Measurements from ENCODE around the gene RHOT2. TPM values are rescaled to one million over a fixed set of nuclear protein-coding genes. Genes with fewer than 3 reads are reported as not detected.
"Not testable (repeated sequence)": the region's sequence is repeated elsewhere in the genome, so short reads cannot be mapped to it uniquely, and the experiment has no call there.

Gene RHOT2
- total and polyA plus RNA-seq, 7 experiments from 2014 or later, result 32.7 to 232 (median 177) TPM

DNA sequence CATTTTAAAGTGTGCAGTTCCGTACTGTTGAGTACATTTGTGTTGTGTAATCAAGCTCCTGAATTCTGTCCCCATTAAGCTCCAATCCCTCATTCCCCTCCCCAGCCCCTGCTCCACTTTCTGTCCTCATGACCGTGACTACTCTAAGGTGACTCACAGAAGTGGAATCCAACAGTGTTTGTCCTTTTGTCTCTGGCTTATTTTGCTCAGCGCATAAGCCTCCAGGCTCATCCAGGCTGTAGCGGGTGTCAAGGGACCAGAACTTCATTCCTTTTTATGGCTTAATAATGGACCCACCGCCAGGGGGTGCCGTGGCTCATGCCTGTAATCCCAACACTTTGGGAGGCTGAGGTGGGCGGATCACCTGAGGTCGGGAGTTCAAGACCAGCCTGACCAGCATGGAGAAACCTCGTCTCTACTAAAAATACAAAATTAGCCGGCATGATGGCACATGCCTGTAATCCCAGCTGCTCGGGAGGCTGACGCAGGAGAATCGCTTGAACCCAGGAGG lies 44.9 kb downstream of the RHOT2 start:
- H3K36me3 Mint-ChIP-seq; H3K9me3 ChIP-seq (ENCODE audit: control insufficient read depth in 2 of 3, low read length in 3 of 3); H3K4me1 Mint-ChIP-seq; H3K4me3 ChIP-seq (ENCODE audit: low read length); H3K36me3 ChIP-seq (ENCODE audit: control insufficient read depth in 2 of 3, insufficient read depth in 3 of 3, low read length in 3 of 3); H3K9me3 Mint-ChIP-seq; H3K27ac ChIP-seq (ENCODE audit: low read depth, low read length); H3K4me1 ChIP-seq (ENCODE audit: control insufficient read depth in 2 of 2, insufficient read depth in 2 of 2, low read length in 2 of 2); H3K27me3 ChIP-seq (ENCODE audit: control insufficient read depth in 2 of 2, insufficient read depth in 2 of 2, low read length in 2 of 2); ATAC-seq: not testable (repeated sequence)
- intact Hi-C loops (cut with micrococcal nuclease), result loop anchor here in 1 of 2 donors (10.0 kb wide), 1 partner anchor 262 kb away; the partner anchor contains the start of gene LMF1
- peak overlapping the region in 2 of 10 donors; percentile 21 to 25 for H3K4me3 Mint-ChIP-seq
- peak in 1 of 9 donors; percentile 62 for DNase-seq
- peaks cover 11 to 36% (median 19%) of the 10 kb centered on the region in 5 donors for H3K27me3 Mint-ChIP-seq
- CTCF ChIA-PET, result interaction anchor here (0.6 to 2.4 kb wide), 17 partner anchors 8 to 73 kb away, joined by 3 to 24 read pairs (median 6); partner anchors contain the start of genes ANTKMT and CIAO3
- POLR2A ChIA-PET, result interaction anchor here (0.8 to 1.4 kb wide), 4 partner anchors 16 to 73 kb away, joined by 3 read pairs; partner anchors contain the start of gene CIAO3
- peak overlapping the region in 2 of 9 donors; percentile 18 to 24 for H3K27ac Mint-ChIP-seq

DNA sequence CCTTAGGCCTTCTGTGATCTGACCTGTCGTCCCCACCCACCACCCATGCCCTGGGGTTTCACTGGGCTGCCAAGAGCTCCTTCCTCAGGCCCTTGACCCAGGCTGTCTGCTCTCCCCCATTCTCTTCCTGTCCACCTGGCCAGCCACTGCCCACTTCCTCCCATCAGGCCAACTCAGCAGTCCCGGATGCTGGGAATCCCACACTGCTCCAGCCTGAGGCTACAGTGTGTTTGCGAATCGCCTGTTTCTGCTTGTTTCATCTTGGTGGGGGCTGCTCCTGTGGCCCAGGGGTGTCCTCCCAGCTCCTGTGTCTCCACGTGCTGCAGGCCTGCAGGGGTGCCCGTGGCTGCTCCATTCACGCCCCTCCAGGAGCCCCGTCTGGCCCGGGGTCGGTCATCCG lies 46.1 kb downstream of the RHOT2 start:
- Histone ChIP-seq H3K36me3 (ENCODE audit: control insufficient read depth in 2 of 3, insufficient read depth in 3 of 3, low read length in 3 of 3) (no peaks in the 10 kb centered on the region), H3K9me3 (ENCODE audit: control insufficient read depth in 2 of 3, low read length in 3 of 3) (no peaks in the 10 kb centered on the region), H3K4me3 (ENCODE audit: low read length) (no peak overlapping the region), H3K27me3 (ENCODE audit: control insufficient read depth in 2 of 2, insufficient read depth in 2 of 2, low read length in 2 of 2) (peaks cover 0 to 4% of the 10 kb centered on the region in 2 donors), H3K4me1 (ENCODE audit: control insufficient read depth in 2 of 2, insufficient read depth in 2 of 2, low read length in 2 of 2) (peaks cover 0 to 4% of the 10 kb centered on the region in 2 donors), H3K27ac (ENCODE audit: low read depth, low read length) (no peak overlapping the region)
- no peaks in the 10 kb centered on the region for H3K36me3 Mint-ChIP-seq
- H3K9me3 Mint-ChIP-seq, result no peaks in the 10 kb centered on the region
- ATAC-seq (no peak), DNase-seq (no peak)
- intact Hi-C loops (cut with micrococcal nuclease), result loop anchor here in 1 of 2 donors (1.0 to 10.0 kb wide), 2 partner anchors 125 to 261 kb away; partner anchors contain the start of gene LMF1
- H3K4me3 Mint-ChIP-seq, result peak overlapping the region in 3 of 10 donors; percentile 13 to 47 (median 26)
- peaks cover 0 to 27% (median 6%) of the 10 kb centered on the region in 5 donors for H3K27me3 Mint-ChIP-seq
- CTCF ChIA-PET, result interaction anchor here (1.1 kb wide), 1 partner anchor 14 kb away, joined by 4 read pairs; no protein-coding TSS in a partner anchor
- peaks cover 0 to 10% (median 8%) of the 10 kb centered on the region in 7 donors for H3K4me1 Mint-ChIP-seq
- H3K27ac Mint-ChIP-seq, result peak overlapping the region in 1 of 9 donors; percentile 11
- POLR2A ChIA-PET, result interaction anchor here (0.7 to 1.7 kb wide), 4 partner anchors 11 to 75 kb away, joined by 3 to 5 read pairs (median 4); partner anchors contain the start of gene CHTF18

GRCh38 chr16:714558-715476 lies 46.9 kb downstream of the RHOT2 start, which contains the start of gene METRN:
TSS of gene METRN (plus strand) at chr16:715118. CDS start at chr16:715290, 172 bp downstream.
- Mint-ChIP-seq H3K4me1 (peaks cover 0 to 17% (median 12%) of the 10 kb centered on the region in 7 donors), H3K36me3 (no peaks in the 10 kb centered on the region), H3K4me3 (peak within 1 kb of the TSS in 9 of 10 donors; percentile 27 to 81 (median 61)), H3K27me3 (peaks cover 0 to 28% (median 5%) of the 10 kb centered on the region in 5 donors), H3K9me3 (no peaks in the 10 kb centered on the region), H3K27ac (peak within 1 kb of the TSS in 1 of 9 donors; percentile 11)
- POLR2A ChIA-PET, result interaction anchor here (0.6 to 1.7 kb wide), 7 partner anchors 19 to 74 kb away, joined by 3 to 7 read pairs (median 4); partner anchors contain the start of genes CHTF18 and WDR24
- H3K4me3 ChIP-seq (ENCODE audit: low read length), result peak within 1 kb of the TSS; percentile 30
- ATAC-seq (peak; percentile 95), DNase-seq (peak; percentile 67 to 97 (median 82))
- peaks cover 0 to 4% of the 10 kb centered on the region in 2 donors for H3K27me3 ChIP-seq (ENCODE audit: control insufficient read depth in 2 of 2, insufficient read depth in 2 of 2, low read length in 2 of 2)
- H3K4me1 ChIP-seq (ENCODE audit: control insufficient read depth in 2 of 2, insufficient read depth in 2 of 2, low read length in 2 of 2), result peaks cover 5 to 7% of the 10 kb centered on the region in 2 donors
- CTCF ChIA-PET, result interaction anchor here (0.7 kb wide), 1 partner anchor 18 kb away, joined by 3 read pairs; no protein-coding TSS in a partner anchor
- H3K9me3 ChIP-seq (ENCODE audit: control insufficient read depth in 2 of 3, low read length in 3 of 3), result no peaks in the 10 kb centered on the region
- intact Hi-C loops (cut with micrococcal nuclease), result loop anchor here in 1 of 2 donors (1.0 to 10.0 kb wide), 4 partner anchors 12 to 260 kb away; partner anchors contain the start of genes HAGHL and LMF1
- H3K36me3 ChIP-seq (ENCODE audit: control insufficient read depth in 2 of 3, insufficient read depth in 3 of 3, low read length in 3 of 3), result no peaks in the 10 kb centered on the region
- no peak within 1 kb of the TSS for H3K27ac ChIP-seq (ENCODE audit: low read depth, low read length)

GRCh38 chr16:715477-716199 lies 47.7 kb downstream of the RHOT2 start:
- peak; percentile 2 for ATAC-seq
- DNase-seq, result peak in 1 of 9 donors; percentile 53
- POLR2A ChIA-PET, result interaction anchor here (0.6 to 1.5 kb wide), 8 partner anchors 12 to 1499 kb away, joined by 3 to 7 read pairs (median 3); partner anchors contain the start of genes CIAO3, HAGHL, PGP and WDR24
- Mint-ChIP-seq H3K4me3 (peak overlapping the region in 9 of 10 donors; percentile 27 to 81 (median 61)), H3K36me3 (no peaks in the 10 kb centered on the region), H3K27me3 (peaks cover 0 to 31% (median 4%) of the 10 kb centered on the region in 5 donors), H3K4me1 (peaks cover 0 to 24% (median 17%) of the 10 kb centered on the region in 7 donors), H3K27ac (no peak overlapping the region), H3K9me3 (no peaks in the 10 kb centered on the region)
- peaks cover 13% of the 10 kb centered on the region in 2 donors for H3K4me1 ChIP-seq (ENCODE audit: control insufficient read depth in 2 of 2, insufficient read depth in 2 of 2, low read length in 2 of 2)
- intact Hi-C loops (cut with micrococcal nuclease), result loop anchor here in 1 of 2 donors (1.0 to 10.0 kb wide), 3 partner anchors 12 to 259 kb away; partner anchors contain the start of genes HAGHL and LMF1
- no peaks in the 10 kb centered on the region for H3K9me3 ChIP-seq (ENCODE audit: control insufficient read depth in 2 of 3, low read length in 3 of 3)
- H3K36me3 ChIP-seq (ENCODE audit: control insufficient read depth in 2 of 3, insufficient read depth in 3 of 3, low read length in 3 of 3), result no peaks in the 10 kb centered on the region
- peaks cover 0 to 4% of the 10 kb centered on the region in 2 donors for H3K27me3 ChIP-seq (ENCODE audit: control insufficient read depth in 2 of 2, insufficient read depth in 2 of 2, low read length in 2 of 2)
- CTCF ChIA-PET, result interaction anchor here (0.6 to 0.7 kb wide), 2 partner anchors 17 to 21 kb away, joined by 3 read pairs; no protein-coding TSS in a partner anchor
- H3K27ac ChIP-seq (ENCODE audit: low read depth, low read length), result no peak overlapping the region
- peak overlapping the region; percentile 30 for H3K4me3 ChIP-seq (ENCODE audit: low read length)

GRCh38 chr16:716200-716568 lies 48.3 kb downstream of the RHOT2 start:
- Mint-ChIP-seq H3K9me3 (no peaks in the 10 kb centered on the region), H3K36me3 (no peaks in the 10 kb centered on the region), H3K4me1 (peaks cover 0 to 24% (median 17%) of the 10 kb centered on the region in 7 donors), H3K27me3 (peaks cover 0 to 31% (median 4%) of the 10 kb centered on the region in 5 donors), H3K27ac (peak overlapping the region in 1 of 9 donors; percentile 82), H3K4me3 (peak overlapping the region; percentile 27 to 81 (median 56))
- intact Hi-C loops (cut with micrococcal nuclease), result loop anchor here in 1 of 2 donors (10.0 kb wide), 1 partner anchor 259 kb away; the partner anchor contains the start of gene LMF1
- Histone ChIP-seq H3K27ac (ENCODE audit: low read depth, low read length) (no peak overlapping the region), H3K4me3 (ENCODE audit: low read length) (no peak overlapping the region), H3K9me3 (ENCODE audit: control insufficient read depth in 2 of 3, low read length in 3 of 3) (no peaks in the 10 kb centered on the region), H3K4me1 (ENCODE audit: control insufficient read depth in 2 of 2, insufficient read depth in 2 of 2, low read length in 2 of 2) (peaks cover 13 to 16% of the 10 kb centered on the region in 2 donors), H3K36me3 (ENCODE audit: control insufficient read depth in 2 of 3, insufficient read depth in 3 of 3, low read length in 3 of 3) (no peaks in the 10 kb centered on the region), H3K27me3 (ENCODE audit: control insufficient read depth in 2 of 2, insufficient read depth in 2 of 2, low read length in 2 of 2) (peaks cover 0 to 3% of the 10 kb centered on the region in 2 donors)
- ATAC-seq (no peak), DNase-seq (no peak)
- ChIA-PET CTCF (interaction anchor here (0.6 to 0.9 kb wide), 2 partner anchors 20 to 68 kb away, joined by 3 read pairs; no protein-coding TSS in a partner anchor), POLR2A (interaction anchor here (0.9 to 1.5 kb wide), 6 partner anchors 11 to 1499 kb away, joined by 3 to 7 read pairs (median 4); partner anchors contain the start of genes CIAO3, HAGHL, PGP and WDR24)

Data from naive thymus-derived CD4-positive, alpha-beta T cell (primary cell).